Mucosa of rectum (tissue), 2 donors: ENCODE data around the gene MYO5B.
"Not testable (repeated sequence)": the region's sequence is repeated elsewhere in the genome, so short reads cannot be mapped to it uniquely, and the experiment has no call there.

Source experiments
- H3K27ac ChIP-seq, 2 donors: one replicate each; pipeline ENCODE4 v1.7.0; 2013; ENCODE audit warnings: inconsistent platforms in 2 of 2, low read depth in 2 of 2, low read length in 2 of 2
- H3K27me3 ChIP-seq, 2 donors: one replicate each; pipeline ENCODE4 v1.7.0; 2013; ENCODE audit warnings: low read length in 2 of 2; ENCODE audit not compliant: control insufficient read depth in 2 of 2, insufficient read depth in 2 of 2
- H3K36me3 ChIP-seq, 2 donors: one replicate each; pipeline ENCODE4 v1.7.0; 2013; ENCODE audit warnings: low read length in 2 of 2; ENCODE audit not compliant: control insufficient read depth in 2 of 2, insufficient read depth in 2 of 2
- H3K4me1 ChIP-seq, 2 donors: one replicate each; pipeline ENCODE4 v1.7.0; 2013; ENCODE audit warnings: low read length in 2 of 2, mild to moderate bottlenecking in 1 of 2; ENCODE audit not compliant: control insufficient read depth in 2 of 2, insufficient read depth in 2 of 2
- H3K4me3 ChIP-seq, 2 donors: one replicate each; pipeline ENCODE4 v1.7.0; 2013; ENCODE audit warnings: low read length in 2 of 2
- H3K9ac ChIP-seq, 2 donors: one replicate each; pipeline ENCODE4 v1.7.0; 2013; ENCODE audit warnings: low read length in 2 of 2, low read depth in 1 of 2, mild to moderate bottlenecking in 1 of 2
- H3K9me3 ChIP-seq, 2 donors: one replicate each; pipeline ENCODE4 v1.7.0; 2013; ENCODE audit warnings: low read length in 2 of 2; ENCODE audit not compliant: control insufficient read depth in 2 of 2
- donor health status: healthy.
- donor health status: Normal muscosa, but diverticular disease.

Gene MYO5B

GRCh38 chr18:49843778-49844625, 350.9 kb downstream of the MYO5B start:
- no peaks in the 10 kb centered on the region for H3K27me3 ChIP-seq
- H3K27ac ChIP-seq, result no peak overlapping the region
- H3K4me3 ChIP-seq, result no peak overlapping the region
- H3K9ac ChIP-seq, result no peak overlapping the region
- H3K9me3 ChIP-seq, result no peaks in the 10 kb centered on the region
- H3K36me3 ChIP-seq, result peaks cover 37 to 68% of the 10 kb centered on the region in 2 donors
- H3K4me1 ChIP-seq, result peaks cover 9 to 13% of the 10 kb centered on the region in 2 donors

- Histone ChIP-seq H3K36me3 (peaks cover 41 to 75% of the 10 kb centered on the region in 2 donors), H3K9ac (no peak overlapping the region), H3K9me3 (no peaks in the 10 kb centered on the region), H3K4me3 (no peak overlapping the region), H3K27me3 (no peaks in the 10 kb centered on the region), H3K4me1 (peaks cover 5 to 6% of the 10 kb centered on the region in 2 donors), H3K27ac (no peak overlapping the region)
Measured at GRCh38 chr18:49843131-49843530, 351.8 kb downstream of the MYO5B start.

GRCh38 chr18:49842656-49843055, 352.3 kb downstream of the MYO5B start:
- no peak overlapping the region for H3K9ac ChIP-seq
- H3K4me1 ChIP-seq, result peaks cover 5 to 6% of the 10 kb centered on the region in 2 donors
- H3K9me3 ChIP-seq, result no peaks in the 10 kb centered on the region
- H3K36me3 ChIP-seq, result peaks cover 40 to 74% of the 10 kb centered on the region in 2 donors
- H3K4me3 ChIP-seq, result no peak overlapping the region
- no peak overlapping the region for H3K27ac ChIP-seq
- no peaks in the 10 kb centered on the region for H3K27me3 ChIP-seq

GRCh38 chr18:49841236-49842217, 353.4 kb downstream of the MYO5B start:
- H3K4me3 ChIP-seq, result no peak overlapping the region
- no peak overlapping the region for H3K27ac ChIP-seq
- no peaks in the 10 kb centered on the region for H3K9me3 ChIP-seq
- peaks cover 1 to 4% of the 10 kb centered on the region in 2 donors for H3K4me1 ChIP-seq
- no peak overlapping the region for H3K9ac ChIP-seq
- peaks cover 48 to 75% of the 10 kb centered on the region in 2 donors for H3K36me3 ChIP-seq
- H3K27me3 ChIP-seq, result no peaks in the 10 kb centered on the region

GRCh38 chr18:49839012-49839411, 355.9 kb downstream of the MYO5B start:
- no peak overlapping the region for H3K27ac ChIP-seq
- peaks cover 48 to 66% of the 10 kb centered on the region in 2 donors for H3K36me3 ChIP-seq
- no peaks in the 10 kb centered on the region for H3K27me3 ChIP-seq
- no peak overlapping the region for H3K4me3 ChIP-seq
- H3K9ac ChIP-seq, result no peak overlapping the region
- no peaks in the 10 kb centered on the region for H3K9me3 ChIP-seq
- no peaks in the 10 kb centered on the region for H3K4me1 ChIP-seq

GRCh38 chr18:49838381-49838780, 356.6 kb downstream of the MYO5B start:
- Histone ChIP-seq H3K36me3 (peaks cover 47 to 60% of the 10 kb centered on the region in 2 donors), H3K4me1 (no peaks in the 10 kb centered on the region), H3K9ac (no peak overlapping the region), H3K27ac (no peak overlapping the region), H3K4me3 (no peak overlapping the region), H3K27me3 (no peaks in the 10 kb centered on the region), H3K9me3 (no peaks in the 10 kb centered on the region)

GRCh38 chr18:49837889-49838288, 357.1 kb downstream of the MYO5B start:
- H3K36me3 ChIP-seq, result peaks cover 42 to 56% of the 10 kb centered on the region in 2 donors
- H3K27me3 ChIP-seq, result no peaks in the 10 kb centered on the region
- no peak overlapping the region for H3K9ac ChIP-seq
- H3K4me1 ChIP-seq, result no peaks in the 10 kb centered on the region
- H3K9me3 ChIP-seq, result no peaks in the 10 kb centered on the region
- H3K4me3 ChIP-seq, result no peak overlapping the region
- H3K27ac ChIP-seq, result no peak overlapping the region

- not testable (repeated sequence) for H3K4me1 ChIP-seq, H3K9ac ChIP-seq, H3K27me3 ChIP-seq, H3K4me3 ChIP-seq, H3K9me3 ChIP-seq, H3K27ac ChIP-seq
- peaks cover 37 to 51% of the 10 kb centered on the region in 2 donors for H3K36me3 ChIP-seq
Measured at GRCh38 chr18:49837316-49837835, 357.6 kb downstream of the MYO5B start.

- Histone ChIP-seq H3K27me3 (no peaks in the 10 kb centered on the region), H3K36me3 (peaks cover 36 to 41% of the 10 kb centered on the region in 2 donors), H3K27ac (no peak overlapping the region), H3K9ac (no peak overlapping the region), H3K4me1 (no peaks in the 10 kb centered on the region), H3K4me3 (no peak overlapping the region), H3K9me3 (no peaks in the 10 kb centered on the region)
Measured at GRCh38 chr18:49835405-49835804, 359.5 kb downstream of the MYO5B start.

GRCh38 chr18:49834258-49834657, 360.7 kb downstream of the MYO5B start:
- Histone ChIP-seq H3K9ac (no peak overlapping the region), H3K9me3 (no peaks in the 10 kb centered on the region), H3K27ac (no peak overlapping the region), H3K27me3 (no peaks in the 10 kb centered on the region), H3K4me1 (no peaks in the 10 kb centered on the region), H3K36me3 (peaks cover 28 to 35% of the 10 kb centered on the region in 2 donors), H3K4me3 (no peak overlapping the region)
